HFFc6 (cell line): ENCODE measurements around the gene KNDC1. TPM values are rescaled to one million over a fixed set of nuclear protein-coding genes. Genes with fewer than 3 reads are reported as not detected.

Experiments
- DNase-seq: peaks from one replicate; pipeline ENCODE4 v3.0.0-alpha.2; 2018
- H3K27ac Mint-ChIP-seq: 2 replicates; pipeline ENCODE4 v1.8.0; 2020; ENCODE audit warnings: mild to moderate bottlenecking, mixed read lengths
- H3K27me3 Mint-ChIP-seq: 2 replicates; pipeline ENCODE4 v1.8.0; 2021; ENCODE audit warnings: mild to moderate bottlenecking, moderate library complexity, mixed read lengths; ENCODE audit not compliant: insufficient read depth
- H3K36me3 Mint-ChIP-seq: 2 replicates; pipeline ENCODE4 v1.8.0; 2021; ENCODE audit warnings: low read depth, mixed read lengths
- H3K4me1 Mint-ChIP-seq: 2 replicates; pipeline ENCODE4 v1.8.0; 2020; ENCODE audit warnings: low read depth, mixed read lengths
- H3K4me3 Mint-ChIP-seq: 2 replicates; pipeline ENCODE4 v1.8.0; 2020; ENCODE audit warnings: mild to moderate bottlenecking, moderate library complexity, mixed read lengths
- H3K9me3 Mint-ChIP-seq: 2 replicates; pipeline ENCODE4 v1.8.0; 2020; ENCODE audit warnings: mild to moderate bottlenecking, mixed read lengths
- CTCF ChIP-seq: fragments of 200-600 bp; sonication (generic); IDR thresholded peaks from 2 replicates; pipeline ENCODE4 v1.5.0; 2021; ENCODE audit warnings: antibody characterized with exemption, mild to moderate bottlenecking
- total RNA-seq, 6 experiments: library from RNA; stranded (reverse); fragmentation: NEBNext Ultra II Directional; extraction: Animal tissue kit (Norgen Biotek cat#: 25700); gene quantifications; 2 replicates in 1 of 6; 3 replicates in 5 of 6; pipeline ENCODE4 v1.2.3, GENCODE V29; 2021

Gene KNDC1
- total RNA-seq, 6 experiments from 2014 or later: 0.05 to 1.00 (median 0.28) TPM; not detected in 3

GRCh38 chr10:133213641-133214467 lies 53.8 kb downstream of the KNDC1 start:
- Mint-ChIP-seq H3K4me1 (no peaks in the 10 kb centered on the region), H3K4me3 (no peak overlapping the region), H3K27me3 (peaks cover 4% of the 10 kb centered on the region), H3K36me3 (no peaks in the 10 kb centered on the region), H3K9me3 (peaks cover 19% of the 10 kb centered on the region; the same call in 1 of the 2 replicates), H3K27ac (no peak overlapping the region)
- no peak for DNase-seq
- no peak for TF ChIP-seq CTCF

GRCh38 chr10:133214468-133215410 lies 54.7 kb downstream of the KNDC1 start:
- H3K36me3 Mint-ChIP-seq: no peaks in the 10 kb centered on the region
- TF ChIP-seq CTCF: no peak
- peaks cover 19% of the 10 kb centered on the region; the same call in 1 of the 2 replicates for H3K9me3 Mint-ChIP-seq
- DNase-seq: no peak
- H3K4me1 Mint-ChIP-seq: no peaks in the 10 kb centered on the region
- no peak overlapping the region for H3K27ac Mint-ChIP-seq
- H3K27me3 Mint-ChIP-seq: peaks cover 4% of the 10 kb centered on the region
- H3K4me3 Mint-ChIP-seq: no peak overlapping the region

GRCh38 chr10:133215586-133215985 lies 55.6 kb downstream of the KNDC1 start:
- Mint-ChIP-seq H3K27ac (no peak overlapping the region), H3K4me1 (no peaks in the 10 kb centered on the region), H3K9me3 (peaks cover 19% of the 10 kb centered on the region; the same call in 1 of the 2 replicates), H3K4me3 (no peak overlapping the region), H3K36me3 (no peaks in the 10 kb centered on the region), H3K27me3 (peaks cover 4% of the 10 kb centered on the region)
- no peak for TF ChIP-seq CTCF
- DNase-seq: no peak

GRCh38 chr10:133216776-133217175 lies 56.8 kb downstream of the KNDC1 start:
- no peaks in the 10 kb centered on the region for H3K4me1 Mint-ChIP-seq
- H3K36me3 Mint-ChIP-seq: no peaks in the 10 kb centered on the region
- no peak for DNase-seq
- no peak overlapping the region for H3K27ac Mint-ChIP-seq
- no peak for TF ChIP-seq CTCF
- H3K9me3 Mint-ChIP-seq: peaks cover 23% of the 10 kb centered on the region; the same call in 1 of the 2 replicates
- peaks cover 4% of the 10 kb centered on the region for H3K27me3 Mint-ChIP-seq
- no peak overlapping the region for H3K4me3 Mint-ChIP-seq

GRCh38 chr10:133217800-133218589 lies 58.0 kb downstream of the KNDC1 start:
- DNase-seq: no peak
- Mint-ChIP-seq H3K9me3 (peaks cover 18% of the 10 kb centered on the region; the same call in 1 of the 2 replicates), H3K27me3 (peaks cover 2% of the 10 kb centered on the region), H3K36me3 (no peaks in the 10 kb centered on the region), H3K4me1 (no peaks in the 10 kb centered on the region), H3K27ac (no peak overlapping the region), H3K4me3 (no peak overlapping the region)
- TF ChIP-seq CTCF: no peak
